22Rv1 (cell line): ENCODE measurements around the gene KANK4.

ENCODE experiments used
- CTCF ChIP-seq: fragments of 450-650 bp; IDR thresholded peaks from 2 replicates; pipeline ENCODE4 v1.5.1; 2017; ENCODE audit warnings: mild to moderate bottlenecking
- ZFX ChIP-seq: fragments of 450-650 bp; IDR thresholded peaks from 2 replicates; pipeline ENCODE4 v1.6.1; 2017; ENCODE audit warnings: antibody characterized with exemption, borderline replicate concordance

DNA sequence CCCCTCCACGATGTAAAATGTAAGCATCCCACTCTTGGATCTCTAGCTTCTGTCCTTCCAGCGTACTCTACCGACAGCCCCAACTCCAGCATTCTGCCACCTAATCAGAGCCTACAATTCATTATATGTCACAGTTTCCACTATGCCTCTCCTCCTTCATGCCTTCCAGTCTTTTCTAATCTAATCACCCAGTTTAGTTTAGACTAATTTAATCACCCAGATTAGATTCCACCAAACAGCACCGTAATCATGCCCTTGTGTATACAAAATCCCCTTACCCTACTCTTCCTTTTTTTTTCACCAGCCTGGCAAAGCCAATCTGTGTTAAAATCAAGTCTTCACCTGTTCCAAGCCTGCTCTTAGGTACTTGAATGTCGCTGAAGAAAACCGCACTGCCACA lies 49.8 kb upstream of the KANK4 start:
- TF ChIP-seq CTCF (no peak), ZFX (no peak)
